ENCODE results near the gene PKP3. TPM values are rescaled to one million over a fixed set of nuclear protein-coding genes. Genes with fewer than 3 reads are reported as not detected.

PKP3 gene
- total and polyA plus RNA-seq, 5 donors from 2014 or later = 0.09 to 0.75 (median 0.28) TPM; not detected in 1

Other genes starting within 250 kb of the PKP3 start
- gene SCGB1C1, start 201.1 kb upstream of the PKP3 start, total RNA-seq = not detected
- not detected for gene SCGB1C1, start 201.1 kb upstream of the PKP3 start, polyA plus RNA-seq
- gene BET1L, start 186.8 kb upstream of the PKP3 start, total RNA-seq = 66.4 TPM
- 10 to 100 TPM; 58.2 to 84.4 (median 64.6) TPM for gene BET1L, start 186.8 kb upstream of the PKP3 start, polyA plus RNA-seq
- gene RIC8A, start 186.5 kb upstream of the PKP3 start, total RNA-seq = 135 TPM
- 10 to 100 TPM; 74.1 to 89.7 (median 78.6) TPM for gene RIC8A, start 186.5 kb upstream of the PKP3 start, polyA plus RNA-seq
- gene SIRT3, start 157.9 kb upstream of the PKP3 start, total RNA-seq = 14.2 TPM
- 10 to 100 TPM in 2 of 4 donors, 1 to 10 TPM in 2; 6.9 to 12.4 (median 10.3) TPM for gene SIRT3, start 157.9 kb upstream of the PKP3 start, polyA plus RNA-seq
- gene PSMD13, start 157.2 kb upstream of the PKP3 start, total RNA-seq = 99.6 TPM
- 100 to 1,000 TPM; 223 to 276 (median 261) TPM for gene PSMD13, start 157.2 kb upstream of the PKP3 start, polyA plus RNA-seq
- gene NLRP6, start 115.8 kb upstream of the PKP3 start, total RNA-seq = 1.8 TPM
- 1 to 10 TPM in 3 of 4 donors, under 1 TPM in 1; 0.36 to 4.0 (median 2.4) TPM for gene NLRP6, start 115.8 kb upstream of the PKP3 start, polyA plus RNA-seq
- gene PGGHG, start 105.1 kb upstream of the PKP3 start, total RNA-seq = 188 TPM
- 1 to 10 TPM; 1.5 to 2.9 (median 2.5) TPM for gene PGGHG, start 105.1 kb upstream of the PKP3 start, polyA plus RNA-seq
- not detected for gene IFITM5, start 94.7 kb upstream of the PKP3 start, total RNA-seq
- not detected for gene IFITM5, start 94.7 kb upstream of the PKP3 start, polyA plus RNA-seq
- 376 TPM for gene IFITM2, start 86.4 kb upstream of the PKP3 start, total RNA-seq
- gene IFITM2, start 86.4 kb upstream of the PKP3 start, polyA plus RNA-seq = 1,000 to 10,000 TPM; 1,701 to 2,097 (median 1,858) TPM
- gene IFITM1, start 80.2 kb upstream of the PKP3 start, total RNA-seq = 320 TPM
- gene IFITM1, start 80.2 kb upstream of the PKP3 start, polyA plus RNA-seq = 1,000 to 10,000 TPM; 1,249 to 1,544 (median 1,415) TPM
- gene IFITM3, start 73.3 kb upstream of the PKP3 start, total RNA-seq = 6.7 TPM
- gene IFITM3, start 73.3 kb upstream of the PKP3 start, polyA plus RNA-seq = 10 to 100 TPM in 2 of 4 donors, 1 to 10 TPM in 2; 3.5 to 94.8 (median 42.6) TPM
- gene B4GALNT4, start 24.7 kb upstream of the PKP3 start, total RNA-seq = 0.99 TPM
- gene B4GALNT4, start 24.7 kb upstream of the PKP3 start, polyA plus RNA-seq = not detected
- gene SIGIRR, start 20.8 kb downstream of the PKP3 start, total RNA-seq = 387 TPM
- 100 to 1,000 TPM; 213 to 274 (median 220) TPM for gene SIGIRR, start 20.8 kb downstream of the PKP3 start, polyA plus RNA-seq
- 153 TPM for gene ANO9, start 47.8 kb downstream of the PKP3 start, total RNA-seq
- 10 to 100 TPM in 3 of 4 donors, 1 to 10 TPM in 1; 8.9 to 16.4 (median 12.3) TPM for gene ANO9, start 47.8 kb downstream of the PKP3 start, polyA plus RNA-seq
- gene PTDSS2, start 56.1 kb downstream of the PKP3 start, total RNA-seq = 19.3 TPM
- gene PTDSS2, start 56.1 kb downstream of the PKP3 start, polyA plus RNA-seq = 1 to 10 TPM; 6.1 to 8.3 (median 6.8) TPM
- 112 TPM for gene RNH1, start 113.0 kb downstream of the PKP3 start, total RNA-seq
- gene RNH1, start 113.0 kb downstream of the PKP3 start, polyA plus RNA-seq = 100 to 1,000 TPM; 126 to 155 (median 133) TPM
- gene HRAS, start 141.4 kb downstream of the PKP3 start, total RNA-seq = 35.0 TPM
- gene HRAS, start 141.4 kb downstream of the PKP3 start, polyA plus RNA-seq = 10 to 100 TPM; 15.9 to 35.2 (median 21.1) TPM
- 5.8 TPM for gene LRRC56, start 143.3 kb downstream of the PKP3 start, total RNA-seq
- gene LRRC56, start 143.3 kb downstream of the PKP3 start, polyA plus RNA-seq = 1 to 10 TPM in 2 of 4 donors, under 1 TPM in 2; 0.89 to 3.1 (median 1.8) TPM
- 5.1 TPM for gene LMNTD2, start 166.5 kb downstream of the PKP3 start, total RNA-seq
- gene LMNTD2, start 166.5 kb downstream of the PKP3 start, polyA plus RNA-seq = 1 to 10 TPM in 2 of 4 donors, under 1 TPM in 2; 0.79 to 1.4 (median 1.0) TPM
- 27.2 TPM for gene RASSF7, start 166.8 kb downstream of the PKP3 start, total RNA-seq
- gene RASSF7, start 166.8 kb downstream of the PKP3 start, polyA plus RNA-seq = 10 to 100 TPM; 23.9 to 34.2 (median 31.8) TPM
- 43.8 TPM for gene PHRF1, start 182.3 kb downstream of the PKP3 start, total RNA-seq
- gene PHRF1, start 182.3 kb downstream of the PKP3 start, polyA plus RNA-seq = 1 to 10 TPM; 3.8 to 6.0 (median 5.0) TPM
- gene IRF7, start 221.7 kb downstream of the PKP3 start, total RNA-seq = 120 TPM
- 10 to 100 TPM; 27.2 to 38.9 (median 28.6) TPM for gene IRF7, start 221.7 kb downstream of the PKP3 start, polyA plus RNA-seq
- gene CDHR5, start 230.7 kb downstream of the PKP3 start, total RNA-seq = not detected
- gene CDHR5, start 230.7 kb downstream of the PKP3 start, polyA plus RNA-seq = not detected
- gene SCT, start 233.0 kb downstream of the PKP3 start, total RNA-seq = not detected
- not detected for gene SCT, start 233.0 kb downstream of the PKP3 start, polyA plus RNA-seq
- not detected for gene DRD4, start 243.1 kb downstream of the PKP3 start, total RNA-seq
- not detected for gene DRD4, start 243.1 kb downstream of the PKP3 start, polyA plus RNA-seq